Measurements from ENCODE around the gene ZNF562.

Gene ZNF562

DNA sequence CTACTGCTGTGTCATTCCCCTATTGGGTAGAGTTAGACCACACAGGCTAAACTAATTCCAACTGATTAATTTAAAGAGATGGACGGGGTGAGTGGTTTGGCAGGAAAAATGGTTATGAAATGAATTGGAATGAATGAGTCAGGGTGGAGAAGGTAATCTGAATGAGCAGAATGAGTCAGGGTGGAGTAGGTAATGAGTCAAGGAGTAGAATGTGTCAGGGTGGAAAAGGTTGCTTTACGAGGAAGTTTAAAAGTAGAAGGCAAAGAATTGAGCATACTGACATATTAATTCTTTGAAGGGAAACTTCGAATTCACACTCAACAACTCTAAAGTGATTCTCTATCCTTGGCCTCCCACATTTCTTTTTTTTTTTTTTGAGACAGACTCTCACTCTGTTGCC is 77.9 kb downstream of the ZNF562 start:
- H3K4me1 ChIP-seq (ENCODE audit: control insufficient read depth, insufficient read depth, low read length), result peaks cover 9% of the 10 kb centered on the region
- peaks cover 8% of the 10 kb centered on the region for H3K27me3 ChIP-seq (replicated peaks; ENCODE audit: control insufficient read depth, insufficient read depth, low read length)
- H3K36me3 ChIP-seq (ENCODE audit: control insufficient read depth, insufficient read depth, low read length, severe bottlenecking), result no peaks in the 10 kb centered on the region
- peak; percentile 64 for DNase-seq (ENCODE audit: low read depth)
- no peak overlapping the region for H3K4me3 ChIP-seq (ENCODE audit: low read length)
- H3K9ac ChIP-seq (ENCODE audit: low read length), result no peak overlapping the region
- peaks cover 2% of the 10 kb centered on the region for H3K9me3 ChIP-seq (ENCODE audit: control insufficient read depth, low read length)

Measured in adipocyte (in vitro differentiated cells).